Esophagus mucosa (tissue), 1 donor: ENCODE results near the gene LRP1. TPM values are rescaled to one million over a fixed set of nuclear protein-coding genes. Genes with fewer than 3 reads are reported as not detected.

Experiments used
- ATAC-seq: fragments of 200-7000 bp; cut with Tn5 transposase; one replicate; pipeline ENCODE4 v1.9.1; 2020
- total RNA-seq: library from RNA; stranded (reverse); gene quantifications from one replicate; pipeline ENCODE4 v1.2.4, GENCODE V29; 2023
- donor health status: DM: yes; HTN: yes; CAD: no.

The LRP1 gene
- total RNA-seq, 1 donor from 2014 or later, result 74.0 TPM

GRCh38 chr12:57238854-57239554 lies 110.7 kb downstream of the LRP1 start:
- ATAC-seq, result peak; percentile 64

DNA sequence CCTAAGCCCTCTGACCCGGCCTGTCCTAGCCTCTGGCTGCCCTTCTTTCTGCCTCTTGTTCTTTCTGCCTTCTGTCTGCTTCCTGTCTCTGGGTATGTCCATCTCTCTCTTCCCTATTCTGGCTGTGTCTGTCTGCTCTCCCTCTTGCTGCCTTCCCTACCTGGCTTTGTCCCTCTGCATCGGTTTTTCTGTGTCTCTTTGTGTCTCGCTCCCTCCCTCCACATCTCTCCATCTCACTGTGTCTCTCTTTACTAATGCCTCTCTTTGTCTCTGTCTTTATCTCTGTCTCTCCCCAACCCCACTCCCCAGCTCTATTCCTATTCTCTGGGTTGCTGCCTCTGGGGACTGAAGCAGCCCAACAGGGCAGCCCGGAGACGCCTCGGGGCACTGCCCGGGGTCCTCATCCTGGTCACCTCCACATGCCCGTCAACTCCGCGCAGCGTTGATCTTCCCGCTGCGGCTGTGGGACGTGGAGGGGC lies 111.3 kb downstream of the LRP1 start:
- no peak for ATAC-seq

DNA sequence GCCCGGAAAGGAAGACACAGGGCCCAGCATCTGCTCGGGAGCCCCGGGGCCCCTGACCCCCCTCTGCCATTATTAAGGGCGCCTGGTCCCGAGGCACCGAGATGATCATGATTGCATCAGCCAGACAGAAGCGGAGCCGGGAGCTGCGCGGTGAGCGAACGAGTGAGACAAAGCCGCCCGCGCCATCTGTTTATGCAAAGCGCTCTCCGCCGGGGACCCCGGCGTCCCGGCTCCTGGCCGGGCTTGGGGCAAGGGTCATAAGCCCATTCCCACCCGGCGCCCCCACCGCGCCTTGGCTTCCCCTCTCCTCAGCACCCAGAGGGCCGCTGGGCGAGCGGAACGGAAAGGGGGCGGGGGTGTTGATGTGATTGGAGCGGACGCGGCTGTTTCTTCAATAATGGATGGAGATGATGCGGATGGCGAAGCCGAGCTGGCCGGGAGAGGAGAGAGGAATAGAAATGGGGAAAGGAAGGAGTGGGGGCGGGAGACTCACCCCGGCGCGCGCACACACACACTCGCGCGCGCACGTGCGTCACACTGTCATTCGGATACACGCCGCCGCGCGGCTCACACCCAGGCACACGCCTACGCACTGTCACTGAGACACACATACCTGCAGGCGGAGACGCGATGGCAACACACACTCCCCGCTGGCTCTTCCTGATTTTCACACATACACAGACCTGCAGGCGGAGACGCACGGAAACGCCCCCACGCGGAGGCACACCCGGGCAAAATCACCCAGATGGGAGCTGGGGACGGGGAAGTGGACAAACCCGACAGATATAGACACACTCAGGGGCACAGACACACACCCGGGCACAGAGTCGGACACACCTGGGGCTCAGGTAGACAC lies 112.0 kb downstream of the LRP1 start:
- ATAC-seq, result peak; percentile 35

- ATAC-seq, result no peak
Measured at GRCh38 chr12:57240926-57241401, 112.7 kb downstream of the LRP1 start.

- no peak for ATAC-seq
Measured at GRCh38 chr12:57241402-57242310, 113.4 kb downstream of the LRP1 start.

GRCh38 chr12:57242329-57242690 lies 114.0 kb downstream of the LRP1 start:
- ATAC-seq, result no peak

GRCh38 chr12:57242691-57243454 lies 114.6 kb downstream of the LRP1 start:
- ATAC-seq, result peak; percentile 30

DNA sequence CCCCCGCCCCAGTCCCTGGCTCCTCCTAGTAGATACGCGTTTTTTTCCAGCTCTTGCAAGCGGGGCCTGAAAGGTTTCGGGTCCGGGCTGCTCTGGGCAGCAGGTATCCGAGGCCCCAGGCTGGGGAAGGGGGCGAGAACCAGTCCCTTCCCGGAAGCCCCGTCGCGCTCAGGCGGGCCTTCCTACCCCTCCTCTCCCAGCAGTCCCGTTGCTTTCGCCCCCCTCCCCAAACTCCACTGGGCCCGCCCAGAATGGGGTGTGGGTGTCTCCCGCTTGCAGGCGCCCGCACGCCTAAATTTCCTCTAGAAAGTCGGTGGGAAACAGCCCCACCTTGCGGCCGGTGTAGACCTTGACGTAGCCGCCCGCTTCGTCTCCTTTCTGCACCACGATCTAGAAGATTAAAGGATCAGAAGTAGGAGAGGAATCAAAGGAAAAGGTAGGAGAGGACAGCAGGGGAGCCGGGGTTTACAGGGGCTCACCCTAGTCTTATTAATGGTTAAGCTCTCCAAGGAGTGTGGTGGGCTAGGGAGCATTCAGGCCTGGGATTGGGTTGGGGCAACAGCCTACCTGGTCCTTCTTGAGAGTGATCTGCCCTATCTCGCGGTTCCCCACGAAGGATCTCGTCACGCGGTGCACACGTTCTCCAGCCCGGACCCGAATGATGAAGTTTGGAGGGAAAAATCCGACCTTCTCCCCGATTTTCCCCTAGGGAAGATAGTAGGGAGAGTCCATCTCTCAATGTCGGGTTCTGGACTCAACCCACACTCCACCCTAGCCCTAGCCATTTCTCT lies 115.4 kb downstream of the LRP1 start:
- ATAC-seq, result peak; percentile 29

DNA sequence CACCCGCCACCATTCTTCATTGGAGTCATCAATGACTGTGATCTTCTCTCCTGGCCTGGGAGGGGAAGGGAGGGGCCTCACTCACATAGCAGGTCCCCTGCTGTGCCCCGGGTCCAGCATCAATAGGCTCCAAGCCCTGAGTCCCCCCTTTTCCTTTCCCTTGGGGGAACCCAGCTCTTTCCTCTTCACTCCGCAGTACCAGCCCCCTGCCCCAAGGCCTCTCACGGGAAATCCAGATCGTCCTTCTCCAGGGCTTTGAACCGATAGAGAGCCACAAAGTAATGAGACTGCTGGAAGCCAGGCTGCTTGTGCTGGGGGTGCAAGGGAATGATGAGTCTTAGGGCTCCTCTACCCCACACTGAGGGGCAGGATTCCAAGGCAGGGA lies 116.0 kb downstream of the LRP1 start:
- no peak for ATAC-seq

DNA sequence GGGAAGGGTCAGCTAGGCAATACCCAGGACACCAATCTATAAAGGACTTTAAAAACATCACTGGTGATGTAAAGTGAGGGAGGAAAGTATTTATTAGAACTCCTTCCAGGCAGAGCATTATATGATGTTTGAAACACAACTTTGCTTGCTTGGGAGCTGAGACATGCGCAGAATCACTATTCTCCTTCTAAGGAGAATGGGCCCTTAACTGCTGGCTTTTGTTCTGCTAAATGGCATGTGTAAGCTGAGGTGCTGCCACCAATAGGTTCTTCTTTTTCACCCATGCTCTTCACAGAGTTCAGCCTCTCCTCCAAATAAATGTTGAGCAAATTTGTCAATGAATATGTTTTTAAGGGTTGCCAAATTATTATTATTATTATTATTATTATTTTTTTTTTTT lies 118.8 kb downstream of the LRP1 start:
- ATAC-seq, result no peak

- no peak for ATAC-seq
Measured at GRCh38 chr12:57248934-57249742, 120.9 kb downstream of the LRP1 start.

DNA sequence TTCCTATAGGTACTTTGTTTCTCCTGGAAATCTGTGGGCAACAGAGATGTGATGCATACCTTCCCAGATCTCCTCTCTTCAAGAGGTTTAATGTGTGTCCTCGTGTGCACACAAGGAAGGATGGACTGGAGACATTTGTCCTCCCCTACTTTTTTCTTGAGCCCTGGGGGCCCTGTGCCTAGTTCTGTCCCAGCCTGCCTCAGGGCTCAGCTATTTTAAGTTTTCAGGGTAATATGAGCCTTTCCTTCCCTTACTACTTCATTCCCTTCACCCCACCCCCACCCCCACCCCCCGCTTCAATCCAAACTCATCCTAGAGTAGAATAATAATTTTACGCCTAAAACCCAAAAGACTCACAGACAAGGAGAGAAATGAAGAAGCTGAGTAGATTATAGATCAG lies 122.3 kb downstream of the LRP1 start:
- ATAC-seq, result no peak

DNA sequence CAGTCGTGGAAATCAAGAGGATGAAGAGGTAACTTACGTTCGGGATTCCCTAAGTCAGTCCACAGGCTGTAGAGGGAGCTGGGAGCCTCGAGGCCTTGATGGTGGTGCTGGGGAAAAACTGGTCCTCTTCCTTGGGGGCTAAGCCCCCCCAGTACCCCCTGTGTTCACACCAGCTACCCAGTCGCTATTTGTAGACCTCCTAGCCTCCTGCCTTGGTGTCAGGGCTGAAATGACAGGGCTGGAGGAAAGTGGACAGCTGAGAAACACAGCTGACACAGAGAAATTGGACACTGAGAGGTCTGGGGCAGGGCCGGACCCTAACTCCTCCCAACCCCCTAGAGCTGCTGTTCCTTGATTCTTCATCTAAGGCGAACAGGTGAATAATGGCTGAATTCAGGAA lies 122.7 kb downstream of the LRP1 start, which contains the start of gene STAC3:
Gene STAC3, minus strand, starts transcription at position 232 of the 400 bp plus-strand sequence. CDS start 1,551 bp downstream, outside the sequence.
- no peak for ATAC-seq

DNA sequence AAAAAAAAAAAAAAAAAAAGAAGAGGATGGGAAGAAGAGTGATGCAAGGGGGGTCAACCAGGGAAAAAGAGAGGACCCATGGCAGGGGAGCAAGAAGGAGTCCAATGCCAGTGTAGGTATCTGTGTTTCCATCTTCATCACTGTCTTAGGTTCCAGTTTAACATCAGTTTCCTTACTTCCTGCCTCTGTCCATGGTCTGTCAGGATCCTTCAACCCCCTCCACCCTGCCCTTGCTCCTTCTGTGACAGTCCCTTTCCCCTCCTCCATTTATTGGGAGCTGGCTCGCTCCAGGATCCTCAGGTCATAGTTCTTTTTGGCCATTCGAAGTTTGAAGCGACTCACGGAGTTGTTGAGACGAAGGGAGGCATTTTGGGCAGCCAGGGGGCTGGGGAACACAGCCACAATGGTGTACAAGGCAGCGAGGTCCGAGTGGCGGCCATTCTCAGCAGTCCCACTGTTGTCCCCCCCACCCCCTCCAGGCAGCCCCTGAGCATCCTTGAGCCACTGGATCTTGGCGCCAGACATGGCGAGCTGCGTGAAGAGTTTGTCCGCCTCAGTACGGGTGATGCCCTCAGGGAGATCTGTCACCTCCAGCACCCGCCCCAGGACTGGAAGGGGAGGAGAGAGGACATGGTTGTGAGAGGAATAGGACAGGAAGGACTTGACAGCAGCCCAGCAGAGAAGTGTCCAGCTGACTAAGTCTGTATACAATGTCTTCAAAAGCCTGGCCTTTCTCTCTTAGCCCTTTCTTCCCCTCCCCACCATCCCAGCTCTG lies 126.4 kb downstream of the LRP1 start:
- ATAC-seq, result no peak

DNA sequence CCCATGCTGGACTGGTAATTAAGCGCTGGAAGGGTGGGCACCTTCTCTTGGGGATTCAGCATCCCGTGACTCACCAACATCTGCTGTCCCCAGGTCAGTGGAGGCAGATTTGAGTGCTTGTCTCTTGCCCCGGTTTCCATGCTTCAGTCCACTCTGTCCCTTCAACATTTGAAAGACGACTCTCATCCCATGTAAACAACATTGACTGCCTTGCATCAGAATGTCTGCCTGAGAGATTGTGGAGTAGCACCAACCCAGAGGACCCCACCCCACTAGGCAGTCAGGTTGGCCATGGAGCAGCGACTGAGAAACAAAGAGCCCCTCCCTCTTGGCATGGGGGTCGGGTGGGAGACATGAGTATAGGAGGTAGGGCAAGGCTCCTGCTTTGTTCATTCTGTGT lies 127.6 kb downstream of the LRP1 start:
- ATAC-seq, result no peak

DNA sequence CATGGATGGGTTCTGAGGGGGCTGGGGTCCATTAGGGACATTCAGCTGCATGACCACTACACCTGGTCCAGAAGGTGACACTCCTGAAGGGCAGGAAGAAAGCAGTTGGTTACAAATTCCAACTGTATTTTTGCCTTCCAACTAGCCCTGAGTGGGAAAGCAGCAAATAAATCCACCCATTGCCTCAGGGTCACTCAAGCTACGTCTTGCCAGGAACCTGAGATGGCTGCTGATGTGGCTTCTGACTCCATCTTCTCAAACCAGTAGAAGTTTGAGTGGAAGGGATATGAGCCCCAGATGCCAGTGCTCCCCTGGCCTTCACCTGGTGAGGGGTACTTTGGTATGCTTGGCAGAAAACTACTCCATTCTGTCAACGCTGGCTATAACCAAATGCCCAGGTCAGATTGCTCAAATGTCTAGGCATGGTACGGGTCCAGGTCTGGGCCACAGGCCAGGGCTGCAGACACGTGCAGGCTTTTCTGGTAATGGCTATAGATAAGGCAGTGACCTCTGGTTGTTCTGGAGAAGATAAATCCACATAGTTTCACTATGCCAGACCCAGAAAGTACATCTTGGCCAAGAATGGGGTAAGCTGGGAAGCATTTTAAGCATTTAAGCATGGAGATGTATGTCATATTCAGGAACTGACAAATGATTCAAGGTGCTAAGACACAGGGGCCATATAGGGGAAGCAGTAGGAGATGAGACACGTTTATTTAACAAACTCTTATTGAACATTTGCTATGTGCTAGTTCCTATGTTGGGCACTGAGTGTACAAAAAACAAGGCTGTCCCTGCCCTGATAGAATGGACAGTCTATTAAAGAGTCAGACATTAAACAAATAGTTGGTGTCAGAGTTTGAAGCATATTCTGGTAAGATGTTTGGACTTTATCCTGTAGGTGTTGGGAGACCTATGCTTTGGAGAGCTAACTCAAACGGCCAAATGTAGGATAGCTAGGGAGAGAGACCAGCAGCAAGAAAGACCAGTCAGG lies 131.0 kb downstream of the LRP1 start:
- no peak for ATAC-seq

DNA sequence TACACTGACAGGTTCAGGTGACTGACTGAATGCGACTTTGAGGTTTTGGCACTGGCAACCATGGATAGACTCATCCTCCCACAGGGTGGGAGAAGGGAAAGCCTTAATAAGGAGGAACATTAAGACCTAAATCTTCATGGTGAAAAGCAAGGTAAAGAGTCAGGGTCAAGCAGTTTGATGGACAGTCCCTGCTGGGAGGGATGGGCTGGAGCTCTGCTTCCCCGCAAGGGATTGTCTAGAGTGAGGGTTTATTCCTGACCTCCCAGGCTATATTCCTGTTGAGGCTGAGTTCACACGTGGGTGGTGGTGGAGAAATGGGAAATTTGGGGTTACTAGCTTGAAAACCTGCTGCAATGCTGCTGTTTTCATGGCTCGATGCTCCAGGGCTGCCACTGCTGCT lies 132.1 kb downstream of the LRP1 start:
- ATAC-seq, result no peak

- ATAC-seq, result no peak
Measured at GRCh38 chr12:57261428-57261865, 133.2 kb downstream of the LRP1 start.
